D721Med (cell line): ENCODE data around the gene DPM3.
"Not testable (repeated sequence)": the region's sequence is repeated elsewhere in the genome, so short reads cannot be mapped to it uniquely, and the experiment has no call there.

Experiments used
- DNase-seq: peaks from one replicate; pipeline ENCODE4 v3.0.0; 2011; ENCODE audit warnings: low spot score; ENCODE audit not compliant: insufficient read length
- FAIRE-seq: peaks from 2 replicates; lab custom pipeline; 2011; peaks lifted over from hg19 to GRCh38; lab: Jason Lieb, UNC
- TF ChIP-seq, protein P1 (sequence below): IDR thresholded peaks from 2 replicates; pipeline ENCODE4 v1.5.1; 2012; ENCODE audit warnings: mild to moderate bottlenecking, control low read depth; ENCODE audit not compliant: insufficient read depth; ENCODE audit errors: missing control alignments

DPM3 gene

DNA sequence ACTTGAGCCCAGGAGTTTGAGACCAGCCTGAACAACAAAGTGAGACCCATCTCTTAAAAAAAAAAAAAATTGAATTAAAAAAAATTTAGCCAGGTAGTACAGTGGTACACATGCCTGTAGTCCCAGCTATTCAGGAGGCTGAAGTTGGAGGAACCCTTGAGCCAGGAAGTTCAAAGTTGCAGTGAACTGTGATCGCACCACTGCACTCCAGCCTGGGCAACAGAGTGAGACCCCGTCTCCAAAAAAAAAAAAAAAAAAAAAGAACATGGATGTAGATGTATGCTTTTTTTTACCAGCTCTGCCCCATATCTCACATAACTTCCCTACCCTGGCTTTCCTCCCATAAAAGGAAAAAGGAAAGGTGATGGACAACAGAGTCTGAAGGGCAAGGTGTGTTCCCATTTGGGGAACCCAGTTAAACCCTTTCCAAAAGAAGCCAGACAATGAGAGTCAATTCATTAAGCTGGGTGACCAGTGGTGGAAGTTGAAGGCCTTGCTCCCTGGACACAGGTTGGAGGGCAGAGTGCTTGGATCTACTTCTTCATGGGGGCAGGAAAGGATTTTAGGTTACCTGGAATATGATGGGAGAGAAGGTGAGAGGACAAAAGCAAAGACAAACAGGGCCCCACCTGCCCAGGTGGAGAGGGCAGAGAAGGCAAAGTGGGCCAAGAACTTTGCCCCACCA, 29.9 kb upstream of the DPM3 start:
- FAIRE-seq (no peak), DNase-seq (peak; percentile 7)
- TF ChIP-seq, protein P1, sequence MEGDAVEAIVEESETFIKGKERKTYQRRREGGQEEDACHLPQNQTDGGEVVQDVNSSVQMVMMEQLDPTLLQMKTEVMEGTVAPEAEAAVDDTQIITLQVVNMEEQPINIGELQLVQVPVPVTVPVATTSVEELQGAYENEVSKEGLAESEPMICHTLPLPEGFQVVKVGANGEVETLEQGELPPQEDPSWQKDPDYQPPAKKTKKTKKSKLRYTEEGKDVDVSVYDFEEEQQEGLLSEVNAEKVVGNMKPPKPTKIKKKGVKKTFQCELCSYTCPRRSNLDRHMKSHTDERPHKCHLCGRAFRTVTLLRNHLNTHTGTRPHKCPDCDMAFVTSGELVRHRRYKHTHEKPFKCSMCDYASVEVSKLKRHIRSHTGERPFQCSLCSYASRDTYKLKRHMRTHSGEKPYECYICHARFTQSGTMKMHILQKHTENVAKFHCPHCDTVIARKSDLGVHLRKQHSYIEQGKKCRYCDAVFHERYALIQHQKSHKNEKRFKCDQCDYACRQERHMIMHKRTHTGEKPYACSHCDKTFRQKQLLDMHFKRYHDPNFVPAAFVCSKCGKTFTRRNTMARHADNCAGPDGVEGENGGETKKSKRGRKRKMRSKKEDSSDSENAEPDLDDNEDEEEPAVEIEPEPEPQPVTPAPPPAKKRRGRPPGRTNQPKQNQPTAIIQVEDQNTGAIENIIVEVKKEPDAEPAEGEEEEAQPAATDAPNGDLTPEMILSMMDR = no peak

DNA sequence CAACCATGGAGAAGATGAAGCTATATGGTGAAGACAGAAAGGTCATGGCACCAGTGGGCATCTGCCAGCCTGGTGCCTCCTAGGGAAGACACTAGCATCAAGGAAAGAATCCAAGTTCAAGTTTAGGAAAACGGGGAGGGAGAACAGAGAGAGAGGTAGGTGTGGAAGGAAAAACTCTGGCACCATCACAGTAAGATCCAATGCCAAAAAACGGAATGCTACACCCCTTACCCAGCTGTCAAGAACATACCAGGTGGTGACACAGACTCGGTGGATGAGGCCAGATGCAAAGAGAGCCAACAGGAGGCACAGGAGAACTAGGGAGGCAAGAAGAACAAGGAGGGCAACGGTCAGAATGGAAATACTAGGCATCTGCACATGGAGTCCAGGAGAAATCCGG, 29.2 kb upstream of the DPM3 start:
- DNase-seq (peak; percentile 5), FAIRE-seq (no peak)
- TF ChIP-seq, protein P1 = no peak

DNA sequence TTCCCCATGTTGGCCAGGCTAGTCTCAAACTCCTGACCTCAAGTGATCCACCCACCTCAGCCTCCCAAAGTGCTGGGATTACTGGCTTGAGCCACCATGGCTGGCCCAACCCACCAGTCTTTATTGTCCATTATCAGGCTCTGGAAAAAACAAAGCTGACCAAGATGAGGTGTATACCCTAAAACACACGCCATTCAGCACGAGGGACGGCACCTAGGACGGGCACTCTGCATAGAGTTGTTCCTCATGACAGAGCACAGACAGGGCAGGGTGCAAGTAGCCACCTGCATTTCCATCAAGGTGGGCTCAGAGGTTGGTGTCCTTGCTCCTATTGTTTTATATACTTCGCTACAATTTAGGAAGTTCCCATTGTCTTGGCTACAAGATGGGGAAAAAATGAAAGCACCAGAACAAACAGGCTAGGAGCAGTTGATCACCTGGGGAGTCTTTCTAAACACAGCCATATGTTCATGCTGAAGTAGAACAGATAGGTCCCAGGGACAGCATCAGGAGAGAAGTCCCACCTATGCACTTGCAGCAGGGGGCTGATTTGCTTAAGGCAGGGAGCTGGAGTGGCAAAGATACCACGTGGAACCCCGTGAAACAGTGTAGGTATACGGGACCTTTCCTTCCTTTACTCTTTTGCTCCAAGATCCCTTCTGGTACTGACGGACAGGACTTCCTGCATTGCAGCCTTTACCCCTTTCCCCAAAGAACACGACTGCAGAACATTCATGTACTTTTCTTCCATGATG, 28.3 kb upstream of the DPM3 start:
- TF ChIP-seq, protein P1 = no peak
- FAIRE-seq (no peak), DNase-seq (no peak)

DNA sequence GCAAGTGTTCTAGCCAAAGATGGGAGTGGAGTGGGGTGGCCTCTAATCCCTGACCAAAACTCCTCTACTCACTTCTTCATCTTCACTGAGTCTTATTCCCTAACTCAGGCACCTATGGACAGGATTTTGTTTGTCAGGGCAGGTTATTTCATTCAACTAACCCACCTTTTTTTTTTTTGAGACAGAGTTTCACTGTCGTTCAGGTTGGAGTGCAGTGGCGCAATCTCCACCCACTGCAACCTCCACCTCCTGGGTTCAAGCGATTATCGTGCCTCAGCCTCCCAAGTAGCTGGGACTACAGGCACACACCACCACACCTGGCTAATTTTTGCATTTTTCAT, 27.7 kb upstream of the DPM3 start:
- not testable (repeated sequence) for DNase-seq, FAIRE-seq

DNA sequence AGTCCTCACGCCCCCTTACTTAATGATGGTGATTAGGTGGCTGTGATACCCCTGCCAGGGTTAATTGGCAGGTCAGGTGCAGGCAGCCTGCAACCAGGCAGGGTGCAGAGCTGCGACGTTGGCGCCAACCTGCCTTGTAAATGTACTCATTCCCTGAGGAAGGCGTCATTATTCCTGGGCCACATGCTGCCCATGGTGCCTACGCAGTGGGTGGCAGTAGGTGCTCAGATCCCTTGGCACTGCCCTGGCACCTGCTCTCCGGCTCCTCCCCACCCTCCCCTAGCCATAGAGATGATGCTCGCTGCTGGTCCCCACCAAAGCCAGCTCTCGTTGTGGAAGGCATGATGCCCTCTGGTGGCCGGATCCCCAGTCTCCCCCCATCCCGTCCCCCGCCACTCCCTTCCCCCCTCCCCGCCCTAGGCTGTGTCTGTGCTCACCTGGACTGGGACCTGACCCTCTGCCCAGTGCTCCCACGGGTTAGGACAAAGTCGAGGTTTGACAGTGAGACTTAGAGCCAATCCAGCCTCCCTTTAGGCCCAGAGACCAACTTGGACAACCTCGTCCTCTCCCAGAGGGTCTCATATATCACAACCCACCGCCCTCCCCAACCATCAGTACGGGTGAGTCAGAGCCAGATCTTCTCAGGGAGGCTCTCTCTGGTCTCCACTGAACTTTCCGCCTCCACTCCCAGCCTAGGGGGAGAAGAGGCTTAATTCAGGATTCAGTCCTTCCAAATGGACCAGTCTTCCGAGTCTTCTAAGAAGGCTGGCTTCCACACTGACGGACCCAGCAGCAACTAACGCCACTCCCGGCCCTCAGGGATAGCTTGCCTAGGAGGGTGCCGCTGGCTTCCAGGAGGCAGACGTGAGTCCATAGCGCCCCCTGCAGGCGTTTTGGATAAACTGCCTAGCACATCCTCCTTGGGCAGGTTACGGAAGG, 27.1 kb upstream of the DPM3 start:
- no peak for FAIRE-seq
- TF ChIP-seq, protein P1 = peak; percentile 99

DNA sequence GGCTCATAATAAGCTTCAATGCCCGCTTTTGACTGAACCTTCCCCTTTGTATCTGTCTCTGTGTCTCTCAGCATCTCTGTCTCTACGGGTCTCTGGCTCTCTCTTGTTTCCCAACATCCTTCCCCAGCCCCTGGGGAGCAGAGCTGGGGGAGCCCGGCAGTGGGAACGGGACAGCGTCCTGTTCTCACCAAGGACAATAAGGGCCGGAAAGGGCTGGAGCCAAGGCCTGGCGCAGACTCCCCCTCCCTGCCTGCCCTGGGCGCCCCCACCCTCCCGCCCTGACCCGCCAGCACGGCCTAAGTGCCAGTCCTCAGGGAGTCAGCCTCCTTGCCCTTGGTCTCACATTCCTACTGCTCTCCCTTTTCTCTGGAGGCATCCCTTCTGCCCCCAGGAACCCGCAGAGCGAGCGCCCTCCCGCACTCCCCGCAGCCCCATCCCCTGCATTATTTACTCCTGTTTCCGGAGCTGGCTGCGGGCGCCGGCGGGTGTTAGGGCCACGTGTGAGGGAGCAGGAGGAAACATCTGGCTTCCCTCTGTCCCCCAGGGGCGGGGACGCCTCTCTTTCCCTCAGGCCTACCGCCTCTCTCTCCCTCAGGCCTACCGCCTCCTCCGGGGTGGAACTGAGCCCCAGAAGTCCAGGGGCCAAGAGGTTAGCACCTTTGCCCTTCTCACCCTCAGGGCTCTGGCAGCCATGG, 26.3 kb upstream of the DPM3 start:
- FAIRE-seq (no peak), DNase-seq (no peak)
- TF ChIP-seq, protein P1 = no peak

More for the DNA sequence above, 27.1 kb upstream of the DPM3 start:
- peak; percentile 89 for DNase-seq

DNA sequence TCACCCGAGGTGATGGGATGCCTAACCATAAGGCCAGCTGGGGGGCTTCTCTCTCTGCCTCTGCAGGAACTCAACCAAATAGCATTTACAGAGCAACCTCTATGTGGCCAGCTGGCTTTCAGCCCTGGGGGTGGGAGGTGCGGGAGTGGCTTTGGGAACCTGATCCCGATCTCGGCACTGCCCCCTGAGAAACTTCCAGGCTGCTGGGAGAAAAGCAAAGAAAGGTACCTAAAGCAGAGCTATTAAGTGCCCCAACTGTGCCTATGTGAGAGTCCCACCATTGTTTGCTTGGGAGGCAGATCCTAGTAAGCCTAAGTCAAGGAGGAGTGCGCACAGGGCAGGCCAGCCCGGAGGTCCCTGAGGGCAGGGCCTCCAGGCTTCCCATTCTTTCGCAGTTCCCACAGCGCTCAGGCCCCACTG, 25.7 kb upstream of the DPM3 start:
- TF ChIP-seq, protein P1 = no peak
- DNase-seq (no peak), FAIRE-seq (no peak)

DNA sequence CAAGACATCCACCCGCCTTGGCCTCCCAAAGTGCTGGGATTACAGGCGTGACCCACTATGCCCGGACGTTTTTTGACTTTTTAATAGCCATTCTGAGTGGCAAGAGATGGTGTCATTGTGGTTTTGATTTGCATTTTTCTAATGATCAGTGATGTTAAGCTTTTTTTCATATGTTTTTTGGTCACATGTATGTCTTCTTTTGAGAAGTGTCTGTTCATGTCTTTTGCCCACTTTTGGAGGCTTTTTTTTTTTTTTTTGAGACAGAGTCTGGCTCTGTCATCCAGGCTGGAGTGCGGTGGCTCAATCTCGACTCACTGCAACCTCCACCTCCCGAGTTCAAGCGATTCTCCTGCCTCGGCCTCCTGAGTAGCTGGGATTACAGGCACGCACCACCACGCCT, 24.3 kb upstream of the DPM3 start:
- not testable (repeated sequence) for FAIRE-seq, DNase-seq

DNA sequence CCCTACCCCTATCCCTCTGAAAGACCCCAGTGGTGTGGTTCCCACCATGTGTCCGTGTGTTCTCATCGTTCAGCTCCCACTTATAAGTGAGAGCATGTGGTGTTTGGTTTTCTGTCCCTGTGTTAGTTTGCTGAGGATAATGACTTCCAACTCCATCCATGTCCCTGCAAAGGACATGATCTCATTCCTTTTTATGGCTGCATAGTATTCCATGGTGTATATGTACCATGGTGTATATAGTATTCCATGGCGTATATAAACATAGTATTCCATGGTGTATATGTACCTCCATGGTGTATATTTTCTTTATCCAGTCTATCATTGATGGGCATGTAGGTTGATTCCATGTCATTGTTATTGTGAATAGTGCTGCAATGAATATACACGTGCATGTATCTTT, 23.5 kb upstream of the DPM3 start:
- not testable (repeated sequence) for FAIRE-seq, DNase-seq

DNA sequence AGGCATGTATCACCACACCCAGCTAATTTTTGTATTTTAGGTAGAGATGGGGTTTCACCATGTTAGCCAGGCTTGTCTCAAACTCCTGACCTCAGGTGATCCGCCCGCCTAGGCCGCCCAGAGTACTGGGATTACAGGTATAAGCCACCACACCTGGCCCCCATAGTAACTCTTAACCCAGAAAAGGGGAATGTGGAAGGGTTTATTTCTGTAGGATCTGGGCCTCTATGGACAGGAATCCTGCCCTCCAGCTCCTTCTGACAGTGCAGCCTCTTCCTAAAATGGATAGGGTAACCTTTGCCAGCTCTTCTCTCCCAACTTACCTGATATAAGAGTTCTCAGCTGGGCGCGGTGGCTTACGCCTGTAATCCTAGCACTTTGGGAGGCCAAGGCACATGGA, 22.3 kb upstream of the DPM3 start:
- not testable (repeated sequence) for DNase-seq, FAIRE-seq
